ENCODE measurements around the gene EIF3B. TPM values are rescaled to one million over a fixed set of nuclear protein-coding genes. Genes with fewer than 3 reads are reported as not detected.

Gene EIF3B
- total RNA-seq, 4 donors from 2014 or later: 75.3 to 156 (median 97.4) TPM

DNA sequence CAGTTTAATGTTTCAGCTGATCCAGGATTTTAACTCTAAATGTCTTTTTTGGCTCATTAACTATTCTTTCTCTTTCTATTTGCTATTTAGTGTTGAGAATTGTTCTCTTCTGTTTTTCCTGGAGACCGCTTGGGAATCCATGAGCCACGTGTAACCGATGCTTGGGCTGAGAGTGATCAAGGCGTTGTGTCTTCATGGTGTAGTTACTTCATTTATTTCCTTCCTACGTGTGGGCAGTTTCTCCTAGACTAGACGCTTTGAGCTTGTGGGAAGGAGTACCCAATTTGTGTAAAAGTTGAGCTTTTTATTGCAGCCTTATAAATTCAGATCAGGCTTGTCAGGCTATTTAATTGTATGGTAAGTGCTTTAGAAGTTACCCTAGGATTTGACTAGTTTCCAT lies 2.9 kb downstream of the EIF3B start:
- Histone ChIP-seq H3K4me3 (no peak overlapping the region), H3K27ac (no peak overlapping the region), H3K27me3 (no peaks in the 10 kb centered on the region), H3K9me3 (no peaks in the 10 kb centered on the region), H3K36me3 (peaks cover 0 to 29% (median 1%) of the 10 kb centered on the region in 3 donors), H3K4me1 (peaks cover 0 to 31% (median 15%) of the 10 kb centered on the region in 4 donors)
- TF ChIP-seq, protein P1, sequence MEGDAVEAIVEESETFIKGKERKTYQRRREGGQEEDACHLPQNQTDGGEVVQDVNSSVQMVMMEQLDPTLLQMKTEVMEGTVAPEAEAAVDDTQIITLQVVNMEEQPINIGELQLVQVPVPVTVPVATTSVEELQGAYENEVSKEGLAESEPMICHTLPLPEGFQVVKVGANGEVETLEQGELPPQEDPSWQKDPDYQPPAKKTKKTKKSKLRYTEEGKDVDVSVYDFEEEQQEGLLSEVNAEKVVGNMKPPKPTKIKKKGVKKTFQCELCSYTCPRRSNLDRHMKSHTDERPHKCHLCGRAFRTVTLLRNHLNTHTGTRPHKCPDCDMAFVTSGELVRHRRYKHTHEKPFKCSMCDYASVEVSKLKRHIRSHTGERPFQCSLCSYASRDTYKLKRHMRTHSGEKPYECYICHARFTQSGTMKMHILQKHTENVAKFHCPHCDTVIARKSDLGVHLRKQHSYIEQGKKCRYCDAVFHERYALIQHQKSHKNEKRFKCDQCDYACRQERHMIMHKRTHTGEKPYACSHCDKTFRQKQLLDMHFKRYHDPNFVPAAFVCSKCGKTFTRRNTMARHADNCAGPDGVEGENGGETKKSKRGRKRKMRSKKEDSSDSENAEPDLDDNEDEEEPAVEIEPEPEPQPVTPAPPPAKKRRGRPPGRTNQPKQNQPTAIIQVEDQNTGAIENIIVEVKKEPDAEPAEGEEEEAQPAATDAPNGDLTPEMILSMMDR (IDR thresholded peaks at IDR 0.05): no peak
- no peak for TF ChIP-seq POLR2A (IDR thresholded peaks at IDR 0.05)
- DNase-seq: no peak

DNA sequence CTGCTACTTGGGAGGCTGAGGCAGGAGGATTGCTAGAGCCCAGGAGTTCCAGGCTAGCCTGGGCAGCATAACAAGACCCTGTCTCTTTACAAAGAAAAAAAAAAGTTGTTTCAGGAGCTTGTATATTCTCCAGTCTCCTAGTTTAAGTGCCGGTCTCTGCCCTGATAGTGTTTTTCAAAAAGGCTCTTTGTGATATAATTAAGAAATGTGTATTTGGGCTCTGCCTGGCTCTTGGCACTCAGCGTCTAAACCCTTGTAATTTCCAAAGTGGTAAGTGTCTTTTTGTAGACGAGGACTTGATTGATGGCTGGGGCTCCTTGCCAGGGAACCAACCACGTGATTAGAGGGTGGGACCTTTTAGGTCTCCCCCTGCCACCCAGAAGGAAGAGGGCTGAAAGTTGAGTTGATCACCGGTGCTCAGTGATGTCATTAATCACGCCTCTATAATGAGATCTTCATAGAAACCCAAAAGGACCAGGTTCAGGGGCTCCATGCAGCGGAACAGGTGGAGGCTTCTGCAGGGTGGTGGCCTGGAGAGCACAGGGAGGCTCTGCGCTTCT lies 4.4 kb downstream of the EIF3B start:
- H3K4me1 ChIP-seq: peaks cover 0 to 23% (median 15%) of the 10 kb centered on the region in 4 donors
- H3K36me3 ChIP-seq: peaks cover 0 to 44% (median 4%) of the 10 kb centered on the region in 3 donors
- TF ChIP-seq POLR2A (IDR thresholded peaks at IDR 0.05): no peak
- TF ChIP-seq, protein P1 (IDR thresholded peaks at IDR 0.05): no peak

DNA sequence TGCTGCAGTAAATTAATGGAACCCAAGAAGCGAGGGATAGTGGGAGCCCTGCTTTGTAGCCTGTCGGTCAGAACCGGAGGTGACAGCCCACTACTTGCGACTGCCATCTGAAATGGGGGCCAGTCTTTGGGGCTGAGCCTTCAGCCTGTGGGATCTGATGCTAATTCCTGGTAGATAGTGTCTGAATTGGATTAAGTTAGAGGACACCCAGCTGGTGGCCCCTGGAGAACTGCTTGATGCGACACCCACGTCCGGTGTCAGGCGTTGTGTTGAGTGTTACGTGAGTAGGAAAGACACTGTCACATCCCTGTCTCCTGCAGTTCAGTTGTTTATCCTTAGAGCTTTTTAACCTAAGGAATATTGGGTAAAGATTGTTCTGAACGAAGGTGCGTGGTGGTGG lies 5.0 kb downstream of the EIF3B start:
- no peak for TF ChIP-seq POLR2A (IDR thresholded peaks at IDR 0.05)
- TF ChIP-seq, protein P1 (IDR thresholded peaks at IDR 0.05): no peak
- Histone ChIP-seq H3K4me3 (no peak overlapping the region), H3K36me3 (peaks cover 0 to 49% (median 4%) of the 10 kb centered on the region in 3 donors), H3K27me3 (no peaks in the 10 kb centered on the region), H3K4me1 (peaks cover 0 to 23% (median 15%) of the 10 kb centered on the region in 4 donors), H3K9me3 (no peaks in the 10 kb centered on the region), H3K27ac (no peak overlapping the region)
- DNase-seq: no peak

More for the DNA sequence above, 4.4 kb downstream of the EIF3B start:
- no peaks in the 10 kb centered on the region for H3K9me3 ChIP-seq
- H3K4me3 ChIP-seq: no peak overlapping the region
- no peak for DNase-seq
- no peaks in the 10 kb centered on the region for H3K27me3 ChIP-seq
- H3K27ac ChIP-seq: no peak overlapping the region

DNA sequence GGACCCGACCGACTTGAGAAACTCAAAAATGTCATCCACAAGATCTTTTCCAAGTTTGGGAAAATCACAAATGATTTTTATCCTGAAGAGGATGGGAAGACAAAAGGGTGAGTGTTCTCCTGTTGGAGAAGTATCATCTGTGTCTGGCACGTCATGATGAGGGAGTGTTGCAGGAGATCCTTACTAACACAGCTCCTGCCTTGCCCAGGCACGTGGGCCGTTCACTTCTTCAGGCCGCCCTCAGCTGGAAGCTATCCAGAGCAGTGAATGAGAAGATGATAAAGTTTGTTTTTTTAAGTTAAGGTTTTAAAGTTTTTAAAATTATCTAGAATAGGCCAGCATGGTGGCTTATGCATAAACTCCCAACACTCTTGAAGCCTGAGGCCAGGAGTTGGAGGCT lies 6.2 kb downstream of the EIF3B start:
- TF ChIP-seq POLR2A (IDR thresholded peaks at IDR 0.05): no peak
- TF ChIP-seq, protein P1 (IDR thresholded peaks at IDR 0.05): no peak
- H3K4me1 ChIP-seq: peaks cover 0 to 21% (median 12%) of the 10 kb centered on the region in 4 donors
- no peaks in the 10 kb centered on the region for H3K9me3 ChIP-seq
- no peak for DNase-seq
- H3K27me3 ChIP-seq: no peaks in the 10 kb centered on the region
- peaks cover 0 to 61% (median 4%) of the 10 kb centered on the region in 3 donors for H3K36me3 ChIP-seq
- no peak overlapping the region for H3K27ac ChIP-seq
- H3K4me3 ChIP-seq: no peak overlapping the region

DNA sequence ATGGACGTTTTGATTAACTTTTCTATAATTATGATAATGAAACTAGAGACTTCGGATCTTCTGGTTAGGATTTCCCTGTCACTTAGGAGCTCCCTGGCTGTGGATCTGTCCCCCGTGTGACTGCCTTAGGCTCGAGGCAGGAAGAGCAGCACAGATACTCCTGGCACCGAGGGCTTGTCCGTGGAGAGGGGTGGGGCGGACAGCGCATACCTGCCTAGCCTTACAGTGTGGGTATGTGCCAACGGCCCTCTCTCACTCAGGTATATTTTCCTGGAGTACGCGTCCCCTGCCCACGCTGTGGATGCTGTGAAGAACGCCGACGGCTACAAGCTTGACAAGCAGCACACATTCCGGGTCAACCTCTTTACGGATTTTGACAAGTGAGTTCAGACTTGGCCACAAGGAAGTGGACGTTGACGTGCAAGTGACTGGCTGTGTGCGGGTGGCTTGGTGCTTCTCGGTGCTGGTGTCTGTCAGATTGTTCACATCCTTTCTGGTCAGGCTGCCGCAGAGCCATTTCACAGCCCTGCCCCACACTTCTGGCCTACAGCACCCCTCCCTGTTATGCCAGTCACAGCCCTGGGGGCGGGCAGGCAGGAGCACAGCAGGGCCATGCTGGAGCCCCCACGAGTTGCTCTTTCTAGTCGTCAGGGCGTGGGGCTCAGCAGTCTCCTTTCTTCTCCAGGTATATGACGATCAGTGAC lies 7.9 kb downstream of the EIF3B start:
- peaks cover 0 to 6% (median 0%) of the 10 kb centered on the region in 4 donors for H3K4me1 ChIP-seq
- no peak overlapping the region for H3K4me3 ChIP-seq
- H3K27me3 ChIP-seq: no peaks in the 10 kb centered on the region
- DNase-seq: no peak
- no peak for TF ChIP-seq POLR2A (IDR thresholded peaks at IDR 0.05)
- TF ChIP-seq, protein P1 (IDR thresholded peaks at IDR 0.05): no peak
- peaks cover 0 to 76% (median 4%) of the 10 kb centered on the region in 3 donors for H3K36me3 ChIP-seq
- no peak overlapping the region for H3K27ac ChIP-seq
- H3K9me3 ChIP-seq: no peaks in the 10 kb centered on the region

Measured in Peyer's patch (tissue), 4 donors.